H1 (cell line): ENCODE data around the gene LRRC9. TPM values are rescaled to one million over a fixed set of nuclear protein-coding genes. Genes with fewer than 3 reads are reported as not detected.

ENCODE experiments used
- CTCF ChIA-PET: fragments of 300-600 bp; sonication (Branson Sonifier 250); formaldehyde crosslinking; loops from one replicate; lab custom pipeline; 2021; ENCODE audit not compliant: partially characterized antibody; lab: Charles Lee
- POLR2A ChIA-PET: fragments of 300-600 bp; sonication (Branson Sonifier 250); formaldehyde crosslinking; loops from one replicate; lab custom pipeline; 2021; ENCODE audit warnings: inconsistent platforms; ENCODE audit not compliant: partially characterized antibody; lab: Charles Lee
- DNase-seq, 2 experiments: peaks; one replicate each; pipeline versions ENCODE4 v3.0.0 to v3.0.0-alpha.2; 2010 to 2022; ENCODE audit warnings: low spot score in 2 of 2, low read depth in 1 of 2, mixed read lengths in 1 of 2
- FAIRE-seq: peaks from 2 replicates; lab custom pipeline; 2011; peaks lifted over from hg19 to GRCh38; lab: Jason Lieb, UNC
- H2AFZ ChIP-seq: 2 replicates; pipeline ENCODE4 v1.8.1; 2012; ENCODE audit warnings: low read length, inconsistent platforms
- H2AK5ac ChIP-seq: 2 replicates; pipeline ENCODE4 v1.6.1; 2013; ENCODE audit warnings: low read depth, low read length
- H2BK120ac ChIP-seq: replicated peaks from 2 replicates; pipeline ENCODE3; 2013; ENCODE audit warnings: low read depth, low read length, inconsistent platforms
- H2BK12ac ChIP-seq: 2 replicates; pipeline ENCODE4 v1.6.1; 2013; ENCODE audit warnings: low read depth, low read length
- H2BK15ac ChIP-seq: 2 replicates; pipeline ENCODE4 v1.6.1; 2013; ENCODE audit warnings: low read length
- H2BK20ac ChIP-seq: 2 replicates; pipeline ENCODE4 v1.6.1; 2013; ENCODE audit warnings: low read length
- H2BK5ac ChIP-seq: 2 replicates; pipeline ENCODE4 v1.6.1; 2013; ENCODE audit warnings: low read depth, low read length
- H3K14ac ChIP-seq: 2 replicates; pipeline ENCODE4 v1.6.1; 2013; ENCODE audit warnings: inconsistent platforms; ENCODE audit not compliant: insufficient read length
- H3K18ac ChIP-seq: 2 replicates; pipeline ENCODE4 v1.6.1; 2013; ENCODE audit warnings: low read length; ENCODE audit errors: extremely low read depth
- H3K23ac ChIP-seq: 2 replicates; pipeline ENCODE4 v1.6.1; 2013; ENCODE audit warnings: inconsistent platforms; ENCODE audit not compliant: insufficient read length
- H3K23me2 ChIP-seq: 2 replicates; pipeline ENCODE4 v1.6.1; 2013; ENCODE audit warnings: low read depth, low read length
- H3K27ac ChIP-seq: 2 replicates; pipeline ENCODE4 v1.6.1; 2011; ENCODE audit warnings: low read depth, low read length, inconsistent platforms
- H3K27me3 ChIP-seq, 4 experiments: replicated peaks in 1 of 4; 1 replicate in 1 of 4; 2 replicates in 3 of 4; pipeline versions ENCODE4 v1.6.1 to v1.8.1; 2011 to 2013; ENCODE audit warnings: low read length in 3 of 4, mild to moderate bottlenecking in 3 of 4, inconsistent platforms in 2 of 4, mixed read lengths in 2 of 4, moderate library complexity in 1 of 4; ENCODE audit not compliant: control insufficient read depth in 3 of 4, insufficient read depth in 3 of 4; ENCODE audit errors: extremely low read depth in 1 of 4
- H3K36me3 ChIP-seq, 4 experiments: 2 replicates each; pipeline versions ENCODE4 v1.6.1 to v1.8.1; 2011 to 2013; ENCODE audit warnings: mild to moderate bottlenecking in 4 of 4, low read length in 3 of 4, moderate library complexity in 2 of 4, control low read depth in 1 of 4, inconsistent platforms in 1 of 4; ENCODE audit not compliant: insufficient read depth in 4 of 4, control insufficient read depth in 2 of 4
- H3K4ac ChIP-seq: replicated peaks from 2 replicates; pipeline ENCODE3; 2013; ENCODE audit warnings: low read length, low read depth, mixed read lengths, inconsistent platforms; ENCODE audit not compliant: insufficient read length
- H3K4me1 ChIP-seq, 4 experiments: replicated peaks in 1 of 4; 1 replicate in 1 of 4; 2 replicates in 3 of 4; pipeline versions ENCODE4 v1.6.1 to v1.8.1; 2011 to 2013; ENCODE audit warnings: low read length in 3 of 4, inconsistent platforms in 2 of 4, mixed read lengths in 1 of 4; ENCODE audit not compliant: insufficient read depth in 4 of 4, control insufficient read depth in 3 of 4
- H3K4me2 ChIP-seq, 2 experiments: 2 replicates each; pipeline versions ENCODE4 v1.6.1 to v1.8.1; 2011 to 2013; ENCODE audit warnings: low read depth in 2 of 2, low read length in 2 of 2, control low read depth in 1 of 2, inconsistent platforms in 1 of 2, mild to moderate bottlenecking in 1 of 2; ENCODE audit not compliant: insufficient read depth in 1 of 2
- H3K4me3 ChIP-seq, 4 experiments: fragments of 200-600, 300-600 bp in 1 of 4; sonication (generic), shearing (Covaris generic), sonication (Bioruptor Twin) in 1 of 4; 2 replicates each; pipeline versions ENCODE4 v1.5.1 to v1.8.1; 2011 to 2016; ENCODE audit warnings: low read length in 4 of 4, low read depth in 3 of 4, control low read depth in 2 of 4, inconsistent platforms in 2 of 4, mild to moderate bottlenecking in 2 of 4, mixed read lengths in 1 of 4, moderate library complexity in 1 of 4; ENCODE audit not compliant: insufficient read depth in 2 of 4; ENCODE audit errors: extremely low read depth in 1 of 4
- H3K56ac ChIP-seq: replicated peaks from 2 replicates; pipeline ENCODE3; 2013; ENCODE audit warnings: low read depth, mild to moderate bottlenecking, mixed read lengths, low read length, inconsistent platforms; ENCODE audit not compliant: insufficient read length
- H3K79me1 ChIP-seq: 2 replicates; pipeline ENCODE4 v1.6.1; 2013; ENCODE audit warnings: low read depth, low read length, control low read depth
- H3K79me2 ChIP-seq, 2 experiments: 2 replicates each; pipeline versions ENCODE4 v1.6.1 to v1.8.1; 2012 to 2013; ENCODE audit warnings: low read length in 2 of 2, mild to moderate bottlenecking in 2 of 2, inconsistent platforms in 1 of 2; ENCODE audit not compliant: insufficient read depth in 2 of 2, control insufficient read depth in 1 of 2
- H3K9ac ChIP-seq, 4 experiments: replicated peaks in 1 of 4; 1 replicate in 1 of 4; 2 replicates in 3 of 4; pipeline versions ENCODE4 v1.6.1 to v1.8.1; 2011 to 2013; ENCODE audit warnings: low read depth in 3 of 4, low read length in 3 of 4, control low read depth in 2 of 4, mild to moderate bottlenecking in 2 of 4, moderate library complexity in 2 of 4, inconsistent platforms in 1 of 4; ENCODE audit errors: extremely low read depth in 1 of 4
- H3K9me3 ChIP-seq, 2 experiments: 2 replicates each; pipeline versions ENCODE4 v1.6.1 to v1.8.1; 2012 to 2013; ENCODE audit warnings: mild to moderate bottlenecking in 2 of 2, moderate library complexity in 2 of 2, control low read depth in 1 of 2, inconsistent platforms in 1 of 2, low read depth in 1 of 2, low read length in 1 of 2, mixed read lengths in 1 of 2; ENCODE audit not compliant: insufficient read depth in 2 of 2
- H4K20me1 ChIP-seq, 2 experiments: replicated peaks in 1 of 2; 2 replicates each; pipeline versions ENCODE3 to v1.8.1; 2011 to 2013; ENCODE audit warnings: inconsistent platforms in 2 of 2, low read length in 2 of 2, mild to moderate bottlenecking in 1 of 2; ENCODE audit not compliant: insufficient read depth in 2 of 2, control insufficient read depth in 1 of 2
- H4K5ac ChIP-seq: 2 replicates; pipeline ENCODE4 v1.6.1; 2013; ENCODE audit warnings: low read length, low read depth, mixed read lengths, inconsistent platforms; ENCODE audit not compliant: insufficient read length
- H4K8ac ChIP-seq: 2 replicates; pipeline ENCODE4 v1.8.0; 2013; ENCODE audit warnings: mild to moderate bottlenecking, moderate library complexity, low read length, inconsistent platforms; ENCODE audit not compliant: insufficient read depth; ENCODE audit errors: extremely low read depth
- H4K91ac ChIP-seq: replicated peaks from 2 replicates; pipeline ENCODE3; 2013; ENCODE audit warnings: low read length, mixed read lengths, inconsistent platforms; ENCODE audit not compliant: insufficient read length
- CEBPB ChIP-seq: IDR thresholded peaks from 2 replicates; pipeline ENCODE4 v1.6.1; 2012; ENCODE audit warnings: low read depth, low read length
- E2F6 ChIP-seq: IDR thresholded peaks from 2 replicates; pipeline ENCODE4 v1.6.1; 2012; ENCODE audit warnings: inconsistent platforms
- GABPA ChIP-seq: IDR thresholded peaks from 2 replicates; pipeline ENCODE4 v1.6.1; 2011; ENCODE audit warnings: mild to moderate bottlenecking, low read length, moderate library complexity, borderline replicate concordance; ENCODE audit not compliant: insufficient read depth
- HDAC2 ChIP-seq, 2 experiments: fragments of 300-600 bp in 1 of 2; sonication (generic) in 1 of 2; IDR thresholded peaks; 2 replicates each; pipeline ENCODE4 v1.6.1; 2011 to 2012; ENCODE audit warnings: low read depth in 2 of 2, low read length in 2 of 2, mild to moderate bottlenecking in 2 of 2, moderate library complexity in 2 of 2, borderline replicate concordance in 1 of 2, inconsistent platforms in 1 of 2
- JUND ChIP-seq: IDR thresholded peaks from 2 replicates; pipeline ENCODE4 v1.6.1; 2011; ENCODE audit warnings: mild to moderate bottlenecking, improper control_type of control experiment, low read length
- RFX5 ChIP-seq: IDR thresholded peaks from 2 replicates; pipeline ENCODE4 v1.6.1; 2011; ENCODE audit warnings: low read depth, low read length, improper control_type of control experiment, borderline replicate concordance
- SAP30 ChIP-seq: fragments of 300-600 bp; sonication (generic); IDR thresholded peaks from 2 replicates; pipeline ENCODE4 v1.7.1; 2012; ENCODE audit warnings: low read length, moderate library complexity, mild to moderate bottlenecking, inconsistent platforms; ENCODE audit not compliant: insufficient read depth, insufficient replicate concordance
- SIRT6 ChIP-seq: IDR thresholded peaks from one replicate; pipeline ENCODE4 v1.7.1; 2012; ENCODE audit warnings: low read length, inconsistent platforms
- SRF ChIP-seq: IDR thresholded peaks from 2 replicates; pipeline ENCODE4 v1.6.1; 2011; ENCODE audit warnings: mild to moderate bottlenecking, low read depth, low read length, moderate library complexity
- TAF1 ChIP-seq: IDR thresholded peaks from 2 replicates; pipeline ENCODE4 v1.6.1; 2011; ENCODE audit warnings: mild to moderate bottlenecking, low read depth, low read length
- WGBS, 2 experiments: shearing (Covaris generic) in 1 of 2; methylation state at CpG; one replicate each; pipeline versions ENCODE4 v1.1.6 to v1.1.7; 2013 to 2015; ENCODE audit warnings: low lambda C conversion rate in 2 of 2, mixed read lengths in 2 of 2, inconsistent platforms in 1 of 2, low coverage in 1 of 2, missing lambda C conversion rate in 1 of 2; ENCODE audit not compliant: insufficient replicate concordance in 2 of 2, insufficient coverage in 1 of 2, insufficient read length in 1 of 2; ENCODE audit errors: extremely low coverage in 1 of 2, missing lambda C conversion rate in 1 of 2; 5-methylcytosine and 5-hydroxymethylcytosine counted together
- polyA plus RNA-seq, 7 experiments: library from polyadenylated mRNA; depleted of rRNA in 3 of 7; stranded (reverse) in 5 of 7; unstranded in 2 of 7; fragments of >200 nt in 5 of 7; fragments of 200-250 nt in 2 of 7; gene quantifications; 1 replicate in 5 of 7; 2 replicates in 1 of 7; 4 replicates in 1 of 7; pipeline versions ENCODE4 v1.2.1 to v1.2.3, GENCODE V29; 2011 to 2013; ENCODE audit warnings: missing spikeins in 2 of 7, mixed read lengths in 2 of 7
- total RNA-seq: library from RNA; stranded (reverse); fragmentation: NEBNext Ultra II Directional; extraction: Animal tissue kit (Norgen Biotek cat#: 25700); gene quantifications from 2 replicates; pipeline ENCODE4 v1.2.1, GENCODE V29; 2021
- TF ChIP-seq, protein P1 (sequence below): IDR thresholded peaks from 2 replicates; pipeline ENCODE4 v1.6.1; 2011; ENCODE audit warnings: low read depth, mild to moderate bottlenecking, low read length; ENCODE audit not compliant: insufficient read depth

LRRC9 gene
- total and polyA plus RNA-seq, 2 of the 8 experiments (the other 6 are each of a cell fraction or from before 2014, with no cell fraction given) = 0.12 to 0.84 TPM

- H4K5ac ChIP-seq = no peak overlapping the region
- H3K56ac ChIP-seq = no peak overlapping the region
- peaks cover 0 to under 1% of the 10 kb centered on the region in 2 experiments for H4K20me1 ChIP-seq
- H3K14ac ChIP-seq = no peak overlapping the region
- peaks cover 0 to 4% (median 2%) of the 10 kb centered on the region in 4 experiments; a peak in 3 of 7 replicates for H3K4me1 ChIP-seq
- FAIRE-seq (no peak), DNase-seq (no peak)
- no peak overlapping the region for H2BK5ac ChIP-seq
- no peak overlapping the region for H3K4me3 ChIP-seq
- CTCF ChIA-PET = interaction anchor here (0.6 to 2.0 kb wide), 6 partner anchors 9 to 125 kb away, joined by 3 to 6 read pairs (median 4); no protein-coding TSS in a partner anchor
- H3K27me3 ChIP-seq = no peaks in the 10 kb centered on the region
- no peaks in the 10 kb centered on the region for H3K9me3 ChIP-seq
- H2AK5ac ChIP-seq = no peak overlapping the region
- no peak overlapping the region for H2AFZ ChIP-seq
- H3K9ac ChIP-seq = no peak overlapping the region
- H3K36me3 ChIP-seq = no peaks in the 10 kb centered on the region
- H2BK15ac ChIP-seq = no peak overlapping the region
- POLR2A ChIA-PET = no interaction called here
- H2BK12ac ChIP-seq = no peak overlapping the region
- WGBS, 2 experiments = 75% methylated on average over 4 of the region's 4 CpGs; no CpG with 5 or more reads in 1 of the 2 experiments
- no peak overlapping the region for H3K27ac ChIP-seq
- H4K91ac ChIP-seq = no peak overlapping the region
- H3K23ac ChIP-seq = no peak overlapping the region
- no peak overlapping the region for H4K8ac ChIP-seq
- H3K18ac ChIP-seq = no peak overlapping the region
- H3K4ac ChIP-seq = no peak overlapping the region
- peaks cover 1 to 18% of the 10 kb centered on the region in 2 experiments; a peak in 3 of 4 replicates for H3K79me2 ChIP-seq
- H3K23me2 ChIP-seq = peaks cover 7% of the 10 kb centered on the region; the same call in 1 of the 2 replicates
- no peak overlapping the region for H2BK120ac ChIP-seq
- no peak overlapping the region for H2BK20ac ChIP-seq
- no peak overlapping the region for H3K4me2 ChIP-seq
- 0 out of 2 replicates have a peak, but pooled peaks cover under 1% of the 10 kb centered on the region for H3K79me1 ChIP-seq
- TF ChIP-seq GABPA (no peak), SIRT6 (no peak), RFX5 (no peak), TAF1 (no peak), SRF (no peak), E2F6 (no peak), CEBPB (no peak), HDAC2 (IDR thresholded peaks at IDR 0.05; ENCODE audit: borderline replicate concordance in 1 of 2, low read depth in 2 of 2, low read length in 2 of 2) (no peak), JUND (no peak), SAP30 (no peak)
- TF ChIP-seq, protein P1, sequence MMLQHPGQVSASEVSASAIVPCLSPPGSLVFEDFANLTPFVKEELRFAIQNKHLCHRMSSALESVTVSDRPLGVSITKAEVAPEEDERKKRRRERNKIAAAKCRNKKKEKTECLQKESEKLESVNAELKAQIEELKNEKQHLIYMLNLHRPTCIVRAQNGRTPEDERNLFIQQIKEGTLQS = no peak
Measured at GRCh38 chr14:60089221-60089620, 169.3 kb downstream of the LRRC9 start.
